GM12878 (cell line): ENCODE measurements around the gene ANXA4. TPM values are rescaled to one million over a fixed set of nuclear protein-coding genes. Genes with fewer than 3 reads are reported as not detected.

Source experiments
- ATAC-seq: fragments of 200-7000 bp; cut with Tn5 transposase; 3 replicates; pipeline ENCODE4 v1.9.1; 2020; ENCODE audit warnings: mild to moderate bottlenecking, moderate library complexity
- Bru-seq: library from RNA; stranded (reverse); fragments of 400-500 nt; gene quantifications from one replicate; lab custom pipeline; 2021; lab: Mats Ljungman, UMichigan
- BruChase-seq, 2 experiments: library from RNA; stranded (reverse); fragments of 400-500 nt; gene quantifications; one replicate each; lab custom pipeline; 2021; lab: Mats Ljungman, UMichigan
- BruUV-seq: library from RNA; stranded (reverse); fragments of 400-500 nt; replicated peaks from 2 replicates; lab custom pipeline; 2021; lab: Mats Ljungman, UMichigan
- CTCF ChIA-PET: fragments of 300-600 bp; sonication (Branson Sonifier 250); formaldehyde crosslinking; extraction: SDS; loops from one replicate; lab custom pipeline; 2021; ENCODE audit warnings: inconsistent platforms; lab: Yijun Ruan, JAX
- POLR2A ChIA-PET: fragments of 350-600 bp; formaldehyde crosslinking; extraction: SDS; loops from one replicate; lab custom pipeline; 2021; ENCODE audit warnings: inconsistent platforms; lab: Charles Lee
- RAD21 ChIA-PET: fragments of 300-600 bp; sonication (Branson Sonifier 250); formaldehyde crosslinking; loops from one replicate; lab custom pipeline; 2023; ENCODE audit warnings: antibody characterized with exemption; ENCODE audit not compliant: unreplicated experiment; lab: Charles Lee
- SMC1A ChIA-PET: fragments of 300-600 bp; sonication (Branson Sonifier 250); formaldehyde crosslinking; loops from one replicate; lab custom pipeline; 2023; ENCODE audit not compliant: unreplicated experiment, uncharacterized antibody; lab: Charles Lee
- DNase-seq: peaks from one replicate; pipeline ENCODE4 v3.0.0-alpha.2; 2011; ENCODE audit warnings: low read depth, low spot score
- FAIRE-seq: peaks from 3 replicates; lab custom pipeline; 2011; peaks lifted over from hg19 to GRCh38; lab: Jason Lieb, UNC
- H2AFZ ChIP-seq: 2 replicates; pipeline ENCODE4 v1.6.0; 2011; ENCODE audit warnings: low read depth, low read length, control low read depth; ENCODE audit not compliant: control insufficient read depth
- H3K27ac ChIP-seq: 2 replicates; pipeline ENCODE4 v1.5.1; 2011; ENCODE audit warnings: control low read depth; ENCODE audit not compliant: control insufficient read depth, insufficient read depth
- H3K27me3 ChIP-seq, 2 experiments: replicated peaks in 1 of 2; 2 replicates each; pipeline versions ENCODE4 v1.6.0 to v1.6.1; 2011; ENCODE audit warnings: low read length in 1 of 2; ENCODE audit not compliant: control insufficient read depth in 2 of 2, insufficient read depth in 2 of 2
- H3K36me3 ChIP-seq, 2 experiments: 2 replicates each; pipeline ENCODE4 v1.5.1; 2011; ENCODE audit warnings: low read length in 1 of 2; ENCODE audit not compliant: control insufficient read depth in 2 of 2, insufficient read depth in 2 of 2
- H3K4me1 ChIP-seq: 2 replicates; pipeline ENCODE4 v1.6.1; 2011; ENCODE audit warnings: mild to moderate bottlenecking, low read length, moderate library complexity, mixed read lengths; ENCODE audit not compliant: control insufficient read depth, insufficient read depth
- H3K4me2 ChIP-seq: 2 replicates; pipeline ENCODE4 v1.6.0; 2011; ENCODE audit warnings: control low read depth; ENCODE audit not compliant: control insufficient read depth, insufficient read depth
- H3K4me3 ChIP-seq: fragments of 200-600 bp; sonication (generic); 2 replicates; pipeline ENCODE4 v1.5.1; 2016
- H3K79me2 ChIP-seq: 2 replicates; pipeline ENCODE4 v1.6.0; 2011; ENCODE audit warnings: low read length; ENCODE audit not compliant: control insufficient read depth, insufficient read depth
- H3K9ac ChIP-seq: 2 replicates; pipeline ENCODE4 v1.8.0; 2011; ENCODE audit warnings: low read length, control low read depth, mixed read lengths; ENCODE audit not compliant: control insufficient read depth, insufficient read depth
- H3K9me3 ChIP-seq: replicated peaks from 3 replicates; pipeline ENCODE4 v1.5.1; 2011; ENCODE audit warnings: mild to moderate bottlenecking, low read length; ENCODE audit not compliant: control insufficient read depth, insufficient read depth
- H4K20me1 ChIP-seq: 2 replicates; pipeline ENCODE4 v1.6.0; 2011; ENCODE audit not compliant: control insufficient read depth, insufficient read depth
- BACH1 ChIP-seq: fragments of 450-650 bp; IDR thresholded peaks from 2 replicates; pipeline ENCODE4 v1.6.1; 2017; ENCODE audit warnings: mild to moderate bottlenecking, borderline replicate concordance
- BHLHE40 ChIP-seq, 2 experiments: fragments of 450-650 bp in 1 of 2; IDR thresholded peaks; 2 replicates each; pipeline ENCODE4 v1.6.1; 2011 to 2017; ENCODE audit warnings: low read depth in 2 of 2, borderline replicate concordance in 1 of 2, improper control_type of control experiment in 1 of 2, low read length in 1 of 2, mild to moderate bottlenecking in 1 of 2
- DPF2 ChIP-seq: fragments of 450-650 bp; IDR thresholded peaks from 2 replicates; pipeline ENCODE4 v1.6.1; 2017; ENCODE audit warnings: mild to moderate bottlenecking
- HDAC6 ChIP-seq: fragments of 200-600 bp; sonication (generic); IDR thresholded peaks from one replicate; pipeline ENCODE4 v1.8.0; 2017; ENCODE audit warnings: antibody characterized with exemption; ENCODE audit not compliant: unreplicated experiment
- POLR2A ChIP-seq: IDR thresholded peaks from 2 replicates; pipeline ENCODE4 v1.6.1; 2011; ENCODE audit warnings: low read depth, mild to moderate bottlenecking, low read length
- RUNX3 ChIP-seq: IDR thresholded peaks from 2 replicates; pipeline ENCODE4 v1.6.1; 2012; ENCODE audit warnings: low read length, inconsistent platforms
- SIN3A ChIP-seq: IDR thresholded peaks from 2 replicates; pipeline ENCODE4 v1.6.1; 2012; ENCODE audit warnings: low read depth, low read length, improper control_type of control experiment
- ZNF687 ChIP-seq: fragments of 450-650 bp; IDR thresholded peaks from 2 replicates; pipeline ENCODE4 v1.6.1; 2017; ENCODE audit warnings: mild to moderate bottlenecking, moderate library complexity
- whole genome bisulfite sequencing: methylation state at CpG from one replicate; pipeline ENCODE4 v1.1.6; 2016; ENCODE audit warnings: low lambda C conversion rate; ENCODE audit not compliant: insufficient replicate concordance, insufficient coverage; ENCODE audit errors: missing lambda C conversion rate; 5-methylcytosine and 5-hydroxymethylcytosine counted together
- in situ Hi-C: fragments of 300-500 bp; cut with MboI; formaldehyde crosslinking; loops from 9 replicates; pipeline ENCODE4 v1.14.3; 2018; ENCODE audit warnings: mixed read lengths
- intact Hi-C: fragments of 100-400 bp; cut with micrococcal nuclease; formaldehyde crosslinking; loops from one replicate; pipeline ENCODE4 v1.14.2; 2022; ENCODE audit not compliant: unreplicated experiment
- long read RNA-seq, 2 experiments: library from polyadenylated mRNA; unstranded; transcript quantifications; one replicate each; pipeline ENCODE4 v2.0.0, GENCODE V29; 2019 to 2020
- polyA minus RNA-seq, 3 experiments: library from RNA; depleted of rRNA, polyadenylated mRNA; stranded (reverse); fragments of >200 nt; gene quantifications; 2 replicates each; pipeline ENCODE4 v1.2.3, GENCODE V29; 2011
- polyA plus RNA-seq, 11 experiments: library from polyadenylated mRNA; depleted of rRNA in 4 of 11; unstranded in 6 of 11; stranded (reverse) in 5 of 11; fragments of >200 nt; fragmentation: Nextera tagmentation in 4 of 11; fragmentation: Illumina TruSeq in 1 of 11; extraction: Ambion mirVana in 4 of 11; extraction: Trizol in 1 of 11; gene quantifications; 1 replicate in 1 of 11; 2 replicates in 10 of 11; pipeline versions ENCODE4 v1.2.1 to v1.2.3, GENCODE V29; 2011 to 2016; ENCODE audit warnings: inconsistent platforms in 2 of 11, missing spikeins in 2 of 11, low read depth in 1 of 11
- total RNA-seq, 4 experiments: library from RNA; depleted of rRNA in 3 of 4; stranded (reverse); fragments of >200 nt in 3 of 4; fragmentation: Illumina TruSeq in 1 of 4; extraction: Trizol in 1 of 4; gene quantifications; 2 replicates each; pipeline versions ENCODE4 v1.2.1 to v1.2.3, GENCODE V29; 2013 to 2021
- TF ChIP-seq, protein P1 (sequence below): fragments of 150-350 bp; IDR thresholded peaks from 2 replicates; pipeline ENCODE4 v1.6.1; 2014; ENCODE audit warnings: mild to moderate bottlenecking, low read depth, low read length
- TF ChIP-seq, protein P2 (sequence below): IDR thresholded peaks from 2 replicates; pipeline ENCODE4 v1.6.1; 2012; ENCODE audit warnings: low read depth, low read length, improper control_type of control experiment

ANXA4 gene
- total RNA-seq (2013; cell fraction: nucleolus; rRNA removed), result 52.6 and 58.2 TPM in 2 replicates
- total RNA-seq (2014; rRNA removed) (59.3 and 60.0 TPM in 2 replicates), total RNA-seq (2014; rRNA removed; fragmentation: Illumina TruSeq; extraction: Trizol) (16.3 and 17.7 TPM in 2 replicates), total RNA-seq (2021) (57.5 and 64.2 TPM in 2 replicates), polyA plus RNA-seq (2011; rRNA removed) (81.6 and 97.2 TPM in 2 replicates), polyA plus RNA-seq (2014; fragmentation: Illumina TruSeq; extraction: Trizol) (57.9 and 74.3 TPM in 2 replicates), polyA plus RNA-seq (2014; fragmentation: Nextera tagmentation; extraction: Ambion mirVana) (10 to 100 TPM; 64.6 to 73.1 TPM), polyA plus RNA-seq (2014; rRNA removed) (78.8 and 94.3 TPM in 2 replicates), polyA plus RNA-seq (2016; fragmentation: Nextera tagmentation; extraction: Ambion mirVana) (10 to 100 TPM; 69.0 to 74.2 TPM), polyA minus RNA-seq (2011; rRNA and poly(A)+ RNA removed) (77.5 and 85.9 TPM in 2 replicates), Bru-seq, nascent RNA (percentile 75 among the genes with signal in this experiment), BruChase-seq, experiment 1, labeled RNA remaining after a 6-hour chase (percentile 72 among the genes with signal in this experiment), BruChase-seq, experiment 2, labeled RNA remaining after a 2-hour chase (percentile 70 among the genes with signal in this experiment)
- polyA plus RNA-seq (2011; ENCODE audit: low read depth), result 18.8 TPM
- 71.3 and 110 TPM in 2 replicates for polyA plus RNA-seq (2011; cell fraction: cytosol; rRNA removed)
- polyA plus RNA-seq (2011; cell fraction: nucleus; rRNA removed), result 110 and 122 TPM in 2 replicates
- polyA plus RNA-seq (2012), result 44.2 and 54.2 TPM in 2 replicates
- 24.5 and 37.8 TPM in 2 replicates for polyA minus RNA-seq (2011; cell fraction: cytosol; rRNA and poly(A)+ RNA removed)
- polyA minus RNA-seq (2011; cell fraction: nucleus; rRNA and poly(A)+ RNA removed), result 21.4 and 30.3 TPM in 2 replicates
- long read RNA-seq, experiment 1, transcript ANXA4-201 (13 exons, 2,799 nt), result major isoform, 51 of 71 reads
- long read RNA-seq, experiment 1, partial matches to known transcripts, result 12 of 71 reads
- long read RNA-seq, experiment 1, other reads (novel, unspliced or antisense), result 6 of 71 reads
- long read RNA-seq, experiment 2, transcript ANXA4-202 (13 exons, 1,414 nt), result minor isoform, 35 of 535 reads
- long read RNA-seq, experiment 2, transcript ANXA4-201 (13 exons, 2,799 nt), result major isoform, 369 of 535 reads
- long read RNA-seq, experiment 2, partial matches to known transcripts, result 79 of 535 reads
- long read RNA-seq, experiment 2, other reads (novel, unspliced or antisense), result 52 of 535 reads

- POLR2A ChIA-PET, result interaction anchor here (0.7 to 5.2 kb wide), 13 partner anchors 9 to 75 kb away, joined by 3 to 61 read pairs (median 10); no protein-coding TSS in a partner anchor
- in situ Hi-C loops, result loop anchor here (5.0 kb wide), 1 partner anchor 66 kb away; no protein-coding TSS in a partner anchor
- TF ChIP-seq, protein P1, sequence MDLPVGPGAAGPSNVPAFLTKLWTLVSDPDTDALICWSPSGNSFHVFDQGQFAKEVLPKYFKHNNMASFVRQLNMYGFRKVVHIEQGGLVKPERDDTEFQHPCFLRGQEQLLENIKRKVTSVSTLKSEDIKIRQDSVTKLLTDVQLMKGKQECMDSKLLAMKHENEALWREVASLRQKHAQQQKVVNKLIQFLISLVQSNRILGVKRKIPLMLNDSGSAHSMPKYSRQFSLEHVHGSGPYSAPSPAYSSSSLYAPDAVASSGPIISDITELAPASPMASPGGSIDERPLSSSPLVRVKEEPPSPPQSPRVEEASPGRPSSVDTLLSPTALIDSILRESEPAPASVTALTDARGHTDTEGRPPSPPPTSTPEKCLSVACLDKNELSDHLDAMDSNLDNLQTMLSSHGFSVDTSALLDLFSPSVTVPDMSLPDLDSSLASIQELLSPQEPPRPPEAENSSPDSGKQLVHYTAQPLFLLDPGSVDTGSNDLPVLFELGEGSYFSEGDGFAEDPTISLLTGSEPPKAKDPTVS, result no peak
- TF ChIP-seq BACH1, result peak; percentile 36; the same call in 1 of the 2 replicates
- peak; percentile 66 for TF ChIP-seq HDAC6
- TF ChIP-seq POLR2A, result peak; percentile 89
- peak; percentile 75 for TF ChIP-seq DPF2
- TF ChIP-seq, protein P2, sequence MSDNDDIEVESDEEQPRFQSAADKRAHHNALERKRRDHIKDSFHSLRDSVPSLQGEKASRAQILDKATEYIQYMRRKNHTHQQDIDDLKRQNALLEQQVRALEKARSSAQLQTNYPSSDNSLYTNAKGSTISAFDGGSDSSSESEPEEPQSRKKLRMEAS, result peak; percentile 63; the same call in 1 of the 2 replicates
- TF ChIP-seq RUNX3, result peak; percentile 58
- peak; percentile 93 to 97 for TF ChIP-seq BHLHE40 (IDR thresholded peaks at IDR 0.05; ENCODE audit: borderline replicate concordance in 1 of 2, low read depth in 2 of 2, low read length in 1 of 2)
- peak; percentile 64 for TF ChIP-seq ZNF687
- TF ChIP-seq SIN3A, result peak; percentile 61; the same call in 1 of the 2 replicates
Observed at GRCh38 chr2:69741575-69742321, at the start of gene ANXA4. Gene ANXA4, plus strand, starts transcription at chr2:69742134. Its CDS starts 39,432 bp downstream, at chr2:69781566.

More at GRCh38 chr2:69741575-69742321, at the start of gene ANXA4:
- DNase-seq, result no peak
- H3K4me1 ChIP-seq, result peaks cover 6% of the 10 kb centered on the region
- intact Hi-C loops, result loop anchor here (5.0 kb wide), 2 partner anchors 56 to 76 kb away; no protein-coding TSS in a partner anchor
- peak; percentile 91 for ATAC-seq
- peaks cover 41% of the 10 kb centered on the region for H3K79me2 ChIP-seq
- peak within 1 kb of the TSS; percentile 95 for H3K27ac ChIP-seq
- BruUV-seq, result TSS peak; percentile 85
- H3K36me3 ChIP-seq, result no peaks in the 10 kb centered on the region; a peak in 1 of 4 replicates
- no peaks in the 10 kb centered on the region for H3K27me3 ChIP-seq
- peak within 1 kb of the TSS; percentile 87 for H2AFZ ChIP-seq
- no peaks in the 10 kb centered on the region for H4K20me1 ChIP-seq
- ChIA-PET SMC1A (interaction anchor here (0.6 to 9.1 kb wide), 12 partner anchors 9 to 75 kb away, joined by 3 to 164 read pairs (median 10); no protein-coding TSS in a partner anchor), CTCF (interaction anchor here (0.7 to 6.4 kb wide), 14 partner anchors 8 to 176 kb away, joined by 3 to 60 read pairs (median 4); no protein-coding TSS in a partner anchor), RAD21 (interaction anchor here (0.6 to 8.3 kb wide), 19 partner anchors 8 to 343 kb away, joined by 3 to 76 read pairs (median 5); no protein-coding TSS in a partner anchor)
- peak within 1 kb of the TSS; percentile 71 for H3K4me3 ChIP-seq
- no peaks in the 10 kb centered on the region for H3K9me3 ChIP-seq
- under 1% methylated on average over 62 of the region's 75 CpGs for WGBS
- H3K4me2 ChIP-seq, result peak within 1 kb of the TSS; percentile 96
- no peak for FAIRE-seq
- peak within 1 kb of the TSS; percentile 90 for H3K9ac ChIP-seq
